ENCODE measurements around the gene PPP1R9A.

Gene PPP1R9A

GRCh38 chr7:95047291-95047690 is 139.9 kb downstream of the PPP1R9A start:
- Mint-ChIP-seq H3K27me3 (ENCODE audit: low read depth) (no peaks in the 10 kb centered on the region), H3K27ac (no peak overlapping the region), H3K4me3 (no peak overlapping the region), H3K4me1 (ENCODE audit: low read depth) (no peaks in the 10 kb centered on the region), H3K36me3 (ENCODE audit: low read depth) (no peaks in the 10 kb centered on the region), H3K9me3 (no peaks in the 10 kb centered on the region)
- no peak for DNase-seq (ENCODE audit: low spot score)

DNA sequence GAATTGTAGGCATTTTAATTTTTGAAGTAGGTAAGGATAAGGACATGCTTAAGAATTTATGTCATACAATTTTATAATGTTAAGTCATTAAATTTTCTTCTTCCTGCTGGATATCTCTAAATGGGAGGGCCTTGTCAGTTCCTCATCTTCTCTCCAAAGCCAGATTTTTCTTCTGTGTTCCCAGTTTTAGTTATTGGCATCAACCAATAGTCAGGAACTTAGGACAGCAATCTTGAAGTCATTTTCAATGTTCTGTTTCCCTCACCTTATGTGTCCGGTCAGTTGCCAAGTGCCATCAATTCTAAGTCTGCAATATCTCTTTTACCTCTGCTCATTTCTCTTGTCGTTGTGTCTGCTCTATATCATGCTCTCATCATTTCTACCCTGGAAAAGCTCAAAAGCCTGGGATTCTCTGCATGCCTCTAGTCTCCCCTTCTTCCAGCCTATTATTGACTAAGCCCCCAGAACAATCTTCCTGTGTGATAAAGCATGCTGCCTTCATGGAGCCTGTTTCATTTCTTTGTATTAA is 145.2 kb downstream of the PPP1R9A start:
- H3K27me3 Mint-ChIP-seq (ENCODE audit: low read depth) = no peaks in the 10 kb centered on the region
- no peaks in the 10 kb centered on the region for H3K9me3 Mint-ChIP-seq

DNA sequence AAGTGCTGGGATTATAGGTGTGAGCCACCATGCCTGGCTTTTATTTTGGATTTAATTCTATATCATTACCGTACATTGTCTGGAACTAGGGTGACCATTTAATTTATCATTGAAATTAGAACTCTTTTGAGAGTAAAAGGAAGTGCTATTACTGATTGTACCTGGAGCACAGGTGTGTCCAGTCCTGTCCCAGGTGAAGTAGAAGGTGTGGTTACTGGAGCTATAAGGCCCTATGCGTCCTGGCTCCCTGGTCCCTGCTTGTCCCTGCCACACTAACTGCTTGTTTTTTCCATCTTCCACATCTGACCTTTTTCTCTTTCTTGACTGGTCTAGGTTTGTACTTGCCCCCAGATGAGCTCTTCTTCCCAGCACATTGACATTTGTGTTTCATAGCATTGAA is 147.0 kb downstream of the PPP1R9A start:
- no peaks in the 10 kb centered on the region for H3K4me1 Mint-ChIP-seq (ENCODE audit: low read depth)
- H3K27me3 Mint-ChIP-seq (ENCODE audit: low read depth) = no peaks in the 10 kb centered on the region
- DNase-seq (ENCODE audit: low spot score) = no peak
- H3K4me3 Mint-ChIP-seq = no peak overlapping the region
- H3K36me3 Mint-ChIP-seq (ENCODE audit: low read depth) = no peaks in the 10 kb centered on the region
- H3K9me3 Mint-ChIP-seq = no peaks in the 10 kb centered on the region
- H3K27ac Mint-ChIP-seq = no peak overlapping the region

More for the DNA sequence above, 145.2 kb downstream of the PPP1R9A start:
- Mint-ChIP-seq H3K36me3 (ENCODE audit: low read depth) (no peaks in the 10 kb centered on the region), H3K4me1 (ENCODE audit: low read depth) (no peaks in the 10 kb centered on the region), H3K27ac (no peak overlapping the region), H3K4me3 (no peak overlapping the region)
- no peak for DNase-seq (ENCODE audit: low spot score)

DNA sequence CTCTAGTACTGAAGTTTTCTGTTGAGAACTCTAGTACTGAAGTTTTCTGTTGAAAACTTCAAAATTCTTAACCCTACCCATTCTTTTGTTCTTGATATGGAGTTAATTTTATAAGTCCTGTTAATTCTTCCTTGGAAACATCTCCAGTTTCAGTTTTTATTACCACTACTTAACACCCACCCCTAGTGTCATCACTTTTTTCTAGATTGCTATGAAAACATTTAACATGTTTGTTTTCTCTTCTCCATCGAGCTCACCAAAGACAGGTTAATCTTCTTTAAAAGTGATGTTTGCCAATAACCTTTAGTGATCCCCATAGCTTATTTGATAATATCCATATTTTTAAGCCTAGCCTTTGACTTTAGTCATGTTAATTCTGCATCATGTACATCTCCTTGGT is 147.9 kb downstream of the PPP1R9A start:
- Mint-ChIP-seq H3K27ac (no peak overlapping the region), H3K27me3 (ENCODE audit: low read depth) (no peaks in the 10 kb centered on the region), H3K36me3 (ENCODE audit: low read depth) (no peaks in the 10 kb centered on the region), H3K9me3 (no peaks in the 10 kb centered on the region), H3K4me1 (ENCODE audit: low read depth) (no peaks in the 10 kb centered on the region), H3K4me3 (no peak overlapping the region)
- DNase-seq (ENCODE audit: low spot score) = no peak

DNA sequence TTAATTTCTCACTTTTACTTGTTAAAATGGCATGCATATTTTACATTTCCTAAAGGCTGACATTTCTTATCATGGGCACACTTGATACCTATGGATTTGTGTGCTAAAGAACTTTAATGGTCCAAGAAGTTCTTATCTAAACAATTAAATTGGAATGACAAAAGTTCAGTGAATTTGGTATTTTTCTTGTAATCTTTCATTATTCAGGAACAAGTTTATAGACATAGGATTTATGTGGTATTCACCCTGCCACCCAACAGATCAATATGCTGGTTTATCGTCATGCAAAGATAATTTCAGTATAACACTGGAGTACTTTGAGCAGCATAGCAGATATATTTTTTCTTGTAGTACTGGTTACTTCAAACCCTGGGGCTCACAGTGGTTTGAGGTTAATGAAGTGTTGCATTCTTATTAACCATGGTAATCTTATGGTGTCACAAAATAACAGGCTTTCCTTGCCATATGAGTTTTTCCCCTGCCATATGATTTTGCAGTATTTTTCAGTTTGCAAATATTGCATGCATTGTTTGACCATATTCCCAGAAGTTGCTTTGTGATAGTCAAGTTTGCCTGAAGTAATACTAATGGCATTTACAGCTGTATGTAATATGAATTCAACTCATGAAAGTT is 148.8 kb downstream of the PPP1R9A start:
- H3K36me3 Mint-ChIP-seq (ENCODE audit: low read depth) = no peaks in the 10 kb centered on the region
- no peak for DNase-seq (ENCODE audit: low spot score)
- no peak overlapping the region for H3K4me3 Mint-ChIP-seq
- H3K4me1 Mint-ChIP-seq (ENCODE audit: low read depth) = no peaks in the 10 kb centered on the region
- no peaks in the 10 kb centered on the region for H3K9me3 Mint-ChIP-seq
- H3K27ac Mint-ChIP-seq = no peak overlapping the region
- H3K27me3 Mint-ChIP-seq (ENCODE audit: low read depth) = no peaks in the 10 kb centered on the region

GRCh38 chr7:95056901-95057300 is 149.5 kb downstream of the PPP1R9A start:
- H3K36me3 Mint-ChIP-seq (ENCODE audit: low read depth) = no peaks in the 10 kb centered on the region
- no peaks in the 10 kb centered on the region for H3K9me3 Mint-ChIP-seq
- no peaks in the 10 kb centered on the region for H3K4me1 Mint-ChIP-seq (ENCODE audit: low read depth)
- no peak overlapping the region for H3K4me3 Mint-ChIP-seq
- no peak for DNase-seq (ENCODE audit: low spot score)
- H3K27me3 Mint-ChIP-seq (ENCODE audit: low read depth) = no peaks in the 10 kb centered on the region
- H3K27ac Mint-ChIP-seq = no peak overlapping the region

- H3K9me3 Mint-ChIP-seq = no peaks in the 10 kb centered on the region
Measured at GRCh38 chr7:95059842-95060313, 152.5 kb downstream of the PPP1R9A start.

DNA sequence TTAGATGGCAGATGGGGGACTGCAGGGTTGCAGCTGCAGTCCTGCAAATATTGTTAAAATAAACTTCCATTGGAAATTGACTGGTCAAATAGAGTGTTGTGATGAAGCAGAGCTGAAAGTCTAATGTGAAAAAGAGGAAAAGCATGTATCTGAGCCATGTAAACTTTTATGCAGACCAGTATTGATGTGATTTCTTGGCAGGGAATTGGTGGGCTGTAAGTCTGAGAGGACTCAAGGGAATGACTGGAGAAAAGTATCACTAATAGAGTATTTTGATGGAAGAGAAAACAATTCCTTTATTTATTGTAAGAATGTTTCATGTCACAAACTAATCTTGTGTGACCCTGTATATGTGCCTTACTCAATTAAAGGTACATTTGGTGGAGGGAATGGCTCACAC is 155.5 kb downstream of the PPP1R9A start:
- H3K4me1 Mint-ChIP-seq (ENCODE audit: low read depth) = no peaks in the 10 kb centered on the region
- H3K27me3 Mint-ChIP-seq (ENCODE audit: low read depth) = no peaks in the 10 kb centered on the region
- H3K36me3 Mint-ChIP-seq (ENCODE audit: low read depth) = no peaks in the 10 kb centered on the region
- no peak for DNase-seq (ENCODE audit: low spot score)
- H3K27ac Mint-ChIP-seq = no peak overlapping the region
- H3K9me3 Mint-ChIP-seq = no peaks in the 10 kb centered on the region
- H3K4me3 Mint-ChIP-seq = no peak overlapping the region

More at GRCh38 chr7:95059842-95060313, 152.5 kb downstream of the PPP1R9A start:
- DNase-seq (ENCODE audit: low spot score) = no peak
- H3K27me3 Mint-ChIP-seq (ENCODE audit: low read depth) = no peaks in the 10 kb centered on the region
- H3K4me3 Mint-ChIP-seq = no peak overlapping the region
- H3K4me1 Mint-ChIP-seq (ENCODE audit: low read depth) = no peaks in the 10 kb centered on the region
- H3K27ac Mint-ChIP-seq = no peak overlapping the region
- no peaks in the 10 kb centered on the region for H3K36me3 Mint-ChIP-seq (ENCODE audit: low read depth)

DNA sequence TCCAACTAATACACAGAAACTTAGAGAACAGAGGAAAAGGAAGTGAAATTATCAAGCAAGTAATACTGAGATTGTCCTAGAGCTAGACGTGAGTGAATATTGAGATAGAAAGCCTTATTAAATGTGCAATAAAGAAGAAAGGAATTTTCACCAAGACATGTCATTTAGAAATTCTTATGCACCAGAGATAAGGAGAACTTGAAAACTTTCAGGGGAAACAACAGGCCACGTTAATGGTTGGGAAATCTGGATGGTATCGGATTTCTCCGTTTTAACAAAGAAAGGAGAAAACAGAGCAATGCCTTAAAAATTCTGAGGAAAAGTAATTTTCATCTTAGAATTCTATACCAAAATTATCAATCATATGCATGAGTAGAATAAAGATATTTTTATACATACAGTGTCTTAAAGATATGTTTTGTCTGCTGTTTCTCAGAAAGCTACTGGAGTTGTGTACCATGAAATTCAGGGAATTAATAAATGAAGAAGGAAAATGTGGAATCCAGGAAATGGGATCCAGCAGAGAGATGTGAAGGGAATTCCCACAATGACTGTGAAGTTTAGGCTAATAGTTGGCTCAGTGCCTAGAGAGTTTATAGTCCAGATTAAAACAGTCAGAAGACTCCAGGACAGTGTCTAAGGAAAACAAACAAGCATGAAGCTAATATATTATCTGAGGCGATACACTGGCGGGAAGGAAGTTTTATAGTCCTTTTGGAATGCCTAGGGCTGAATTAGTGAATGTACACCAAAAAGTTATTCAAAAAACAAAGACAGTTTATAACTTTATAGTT is 159.5 kb downstream of the PPP1R9A start:
- Mint-ChIP-seq H3K36me3 (ENCODE audit: low read depth) (no peaks in the 10 kb centered on the region), H3K9me3 (no peaks in the 10 kb centered on the region), H3K4me1 (ENCODE audit: low read depth) (no peaks in the 10 kb centered on the region), H3K4me3 (no peak overlapping the region), H3K27ac (no peak overlapping the region), H3K27me3 (ENCODE audit: low read depth) (no peaks in the 10 kb centered on the region)
- no peak for DNase-seq (ENCODE audit: low spot score)

DNA sequence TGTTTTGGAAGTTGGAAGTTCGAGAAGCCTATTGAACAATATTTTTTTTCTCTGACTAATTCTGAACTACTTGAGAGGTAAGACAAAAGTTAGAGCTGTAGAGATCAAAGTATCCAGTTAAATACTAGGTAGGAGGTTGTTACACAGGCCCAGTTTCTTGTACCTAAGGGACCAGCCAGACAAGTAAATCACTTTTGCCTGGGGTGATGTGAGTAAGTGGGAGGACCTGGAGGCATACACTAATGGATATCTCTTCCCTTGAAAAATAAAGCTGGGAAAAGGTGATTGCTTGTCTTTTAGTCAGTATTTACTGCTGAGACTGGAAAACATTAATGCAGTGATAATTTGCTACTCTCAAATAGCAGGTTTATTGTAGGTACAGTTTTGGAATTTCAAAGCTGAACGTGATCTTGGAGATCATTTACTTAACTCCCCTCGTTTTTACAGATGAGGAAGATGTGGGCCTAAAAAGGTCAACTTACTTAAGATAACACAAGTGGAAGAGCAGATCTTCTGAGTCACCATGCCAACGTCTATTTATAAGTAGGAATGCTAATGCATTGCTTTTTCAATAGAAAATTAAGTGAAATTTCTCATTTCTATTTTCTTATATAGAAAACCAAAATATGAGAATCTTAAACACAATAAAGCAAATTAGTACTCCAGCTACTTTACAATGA is 181.3 kb downstream of the PPP1R9A start:
- no peak for DNase-seq (ENCODE audit: low spot score)
- no peak overlapping the region for H3K4me3 Mint-ChIP-seq
- no peaks in the 10 kb centered on the region for H3K9me3 Mint-ChIP-seq
- no peaks in the 10 kb centered on the region for H3K27me3 Mint-ChIP-seq (ENCODE audit: low read depth)
- no peak overlapping the region for H3K27ac Mint-ChIP-seq
- H3K36me3 Mint-ChIP-seq (ENCODE audit: low read depth) = no peaks in the 10 kb centered on the region
- no peaks in the 10 kb centered on the region for H3K4me1 Mint-ChIP-seq (ENCODE audit: low read depth)

DNA sequence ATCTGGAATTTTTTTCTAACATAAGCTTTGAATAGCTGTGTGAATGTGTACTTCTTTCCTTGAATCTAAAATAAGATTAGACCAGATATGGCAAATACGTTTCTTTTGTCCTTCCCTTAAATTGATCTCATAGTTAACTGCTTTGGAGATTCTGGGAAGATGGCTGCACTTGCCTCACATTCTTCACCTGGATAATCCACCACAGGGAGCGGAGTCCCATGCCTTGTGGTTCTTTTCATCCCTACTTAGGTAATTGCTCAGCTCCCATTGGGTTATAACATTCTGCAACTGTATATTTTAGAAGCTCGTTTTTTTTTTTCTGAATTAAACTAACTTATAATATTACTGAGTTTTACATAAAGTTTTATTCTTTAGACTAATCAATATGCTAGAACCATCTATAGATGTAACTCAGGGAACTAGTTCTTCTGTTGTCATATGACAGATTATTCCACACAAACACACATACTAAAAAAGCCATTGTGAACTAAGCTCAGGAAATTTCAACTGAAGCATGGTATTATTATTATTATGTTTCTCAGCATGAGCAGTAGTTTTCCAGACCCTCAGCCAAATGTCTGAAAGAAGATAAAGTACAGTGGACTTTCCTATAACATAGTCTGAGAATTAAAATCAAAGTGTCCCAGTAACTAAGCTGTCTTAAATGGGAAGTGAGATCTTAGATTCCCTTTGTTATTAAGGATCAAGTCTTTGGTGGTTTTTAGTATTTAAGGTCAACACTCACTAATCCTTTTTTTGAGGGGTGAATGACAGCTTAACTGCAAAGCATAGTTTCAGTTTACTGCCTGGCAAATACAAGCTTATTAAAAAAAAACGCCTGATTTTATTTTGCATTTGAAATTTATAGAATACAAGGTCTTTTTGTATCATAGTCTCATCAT is 182.3 kb downstream of the PPP1R9A start:
- no peaks in the 10 kb centered on the region for H3K36me3 Mint-ChIP-seq (ENCODE audit: low read depth)
- DNase-seq (ENCODE audit: low spot score) = no peak
- H3K4me1 Mint-ChIP-seq (ENCODE audit: low read depth) = no peaks in the 10 kb centered on the region
- H3K4me3 Mint-ChIP-seq = no peak overlapping the region
- H3K9me3 Mint-ChIP-seq = no peaks in the 10 kb centered on the region
- no peaks in the 10 kb centered on the region for H3K27me3 Mint-ChIP-seq (ENCODE audit: low read depth)
- H3K27ac Mint-ChIP-seq = no peak overlapping the region

DNA sequence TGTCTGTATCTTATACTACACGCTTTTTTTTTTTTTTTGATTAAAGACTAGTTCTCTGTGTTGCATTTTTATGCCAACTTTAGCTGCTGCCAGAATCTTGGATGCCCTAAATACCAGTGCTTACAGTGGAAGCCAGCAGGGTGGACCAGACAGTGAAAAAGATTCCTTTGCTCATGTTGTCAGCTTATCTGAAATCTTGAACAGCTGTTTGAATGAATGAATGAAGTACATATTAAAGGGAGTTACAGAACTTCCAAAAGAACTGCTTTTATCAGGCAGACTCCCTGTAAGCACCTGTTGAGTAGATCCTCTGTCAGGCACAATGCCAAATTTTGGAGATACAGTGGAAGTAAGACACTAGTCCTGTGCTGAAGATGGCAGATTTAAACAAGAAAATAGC is 184.9 kb downstream of the PPP1R9A start:
- no peak overlapping the region for H3K27ac Mint-ChIP-seq
- H3K4me1 Mint-ChIP-seq (ENCODE audit: low read depth) = no peaks in the 10 kb centered on the region
- no peak overlapping the region for H3K4me3 Mint-ChIP-seq
- H3K27me3 Mint-ChIP-seq (ENCODE audit: low read depth) = no peaks in the 10 kb centered on the region
- H3K36me3 Mint-ChIP-seq (ENCODE audit: low read depth) = no peaks in the 10 kb centered on the region
- no peaks in the 10 kb centered on the region for H3K9me3 Mint-ChIP-seq
- no peak for DNase-seq (ENCODE audit: low spot score)

- H3K27ac Mint-ChIP-seq = no peak overlapping the region
- H3K4me3 Mint-ChIP-seq = no peak overlapping the region
- H3K36me3 Mint-ChIP-seq (ENCODE audit: low read depth) = no peaks in the 10 kb centered on the region
- no peaks in the 10 kb centered on the region for H3K4me1 Mint-ChIP-seq (ENCODE audit: low read depth)
- H3K9me3 Mint-ChIP-seq = no peaks in the 10 kb centered on the region
- DNase-seq (ENCODE audit: low spot score) = no peak
- H3K27me3 Mint-ChIP-seq (ENCODE audit: low read depth) = no peaks in the 10 kb centered on the region
Measured at GRCh38 chr7:95095259-95095965, 188.0 kb downstream of the PPP1R9A start.
